NCI-H226 (cell line): ENCODE results near the gene PKD2L1.
"Not testable (repeated sequence)": the region's sequence is repeated elsewhere in the genome, so short reads cannot be mapped to it uniquely, and the experiment has no call there.

Experiments used
- DNase-seq: peaks from one replicate; pipeline ENCODE4 v3.0.0-alpha.2; 2015

PKD2L1 gene

DNA sequence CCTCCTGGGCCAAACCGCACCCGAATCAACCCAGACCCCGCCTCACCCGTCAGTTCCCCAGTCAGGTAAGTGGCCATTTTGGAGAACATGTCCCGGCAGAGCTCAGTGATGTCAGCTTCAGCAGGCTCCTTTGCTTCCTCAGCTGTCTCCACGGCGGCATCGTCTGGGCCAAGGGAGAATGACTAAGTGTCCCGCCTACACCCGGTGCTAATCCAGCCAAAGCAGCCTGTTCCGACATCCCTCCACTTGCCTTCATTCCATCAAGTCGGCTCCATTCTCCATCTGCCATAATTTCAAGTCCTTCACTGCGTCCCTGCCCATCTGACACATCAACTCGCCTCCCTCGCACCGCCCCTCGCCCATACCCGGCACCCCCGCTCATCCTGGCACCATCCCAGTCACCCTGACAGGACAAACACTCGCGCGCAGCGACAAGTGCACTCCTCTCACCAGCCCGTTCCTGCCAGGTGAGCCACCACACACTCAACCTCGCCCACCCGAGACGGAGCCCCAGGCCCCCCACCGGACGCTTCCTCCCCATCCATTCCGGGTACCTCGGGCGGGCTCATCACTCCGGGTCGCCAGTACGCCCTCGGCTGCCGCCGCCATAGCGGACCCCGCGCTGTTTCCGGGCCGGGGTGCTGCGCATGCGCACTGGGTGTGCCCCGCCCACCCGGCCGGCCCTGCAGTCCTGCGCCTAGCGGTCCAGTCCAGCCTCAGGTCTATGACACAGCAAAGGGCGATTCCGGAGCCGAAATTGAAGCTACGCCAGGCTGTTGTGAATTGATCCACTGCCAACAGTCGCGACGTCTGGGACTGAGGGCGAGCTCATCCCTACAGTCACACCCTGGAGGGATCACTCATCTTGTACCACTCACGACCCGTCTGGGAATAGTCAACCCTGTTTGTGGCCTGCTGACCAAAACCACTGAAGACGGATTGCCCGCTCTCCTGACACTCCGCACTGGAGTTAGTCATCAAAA lies 43.7 kb downstream of the PKD2L1 start, which contains the start of gene BLOC1S2:
TSS of gene BLOC1S2 (minus strand) at position 630 of the 983 bp plus-strand sequence. CDS start at position 609, 21 bp downstream.
- peak; percentile 85 for DNase-seq

DNA sequence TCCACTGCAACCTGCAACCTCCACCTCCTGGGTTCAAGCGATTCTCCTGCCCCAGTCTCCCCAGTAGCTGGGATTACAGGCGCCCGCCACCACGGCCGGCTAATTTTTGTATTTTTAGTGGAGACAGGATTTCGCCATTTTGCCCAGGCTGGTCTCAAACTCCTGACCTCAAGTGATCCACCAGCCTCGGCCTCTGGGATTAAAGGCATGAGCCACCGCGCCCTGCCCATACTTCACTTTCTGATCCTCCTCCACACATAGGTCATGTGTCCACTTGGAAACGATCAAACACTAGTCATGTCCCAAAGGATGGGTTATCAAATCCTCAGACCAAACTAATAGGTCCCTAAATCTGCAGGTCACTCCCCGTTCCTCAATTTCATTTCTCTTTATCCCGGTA lies 44.7 kb downstream of the PKD2L1 start:
- not testable (repeated sequence) for DNase-seq

GRCh38 chr10:100282907-100283306 lies 47.1 kb downstream of the PKD2L1 start:
- DNase-seq: no peak

DNA sequence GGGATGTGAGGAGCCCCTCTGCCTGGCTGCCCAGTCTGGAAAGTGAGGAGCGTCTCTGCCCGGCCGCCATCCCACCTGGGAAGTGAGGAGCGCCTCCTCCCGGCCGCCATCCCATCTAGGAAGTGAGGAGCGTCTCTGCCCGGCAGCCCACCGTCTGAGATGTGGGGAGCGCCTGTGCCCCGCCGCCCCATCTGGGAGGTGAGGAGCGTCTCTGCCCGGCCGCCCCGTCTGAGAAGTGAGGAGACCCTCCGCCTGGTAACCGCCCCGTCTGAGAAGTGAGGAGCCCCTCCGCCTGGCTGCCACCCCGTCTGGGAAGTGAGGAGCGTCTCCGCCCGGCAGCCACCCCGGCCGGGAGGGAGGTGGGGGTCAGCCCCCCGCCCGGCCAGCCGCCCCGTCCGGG lies 53.1 kb downstream of the PKD2L1 start:
- DNase-seq: not testable (repeated sequence)

DNA sequence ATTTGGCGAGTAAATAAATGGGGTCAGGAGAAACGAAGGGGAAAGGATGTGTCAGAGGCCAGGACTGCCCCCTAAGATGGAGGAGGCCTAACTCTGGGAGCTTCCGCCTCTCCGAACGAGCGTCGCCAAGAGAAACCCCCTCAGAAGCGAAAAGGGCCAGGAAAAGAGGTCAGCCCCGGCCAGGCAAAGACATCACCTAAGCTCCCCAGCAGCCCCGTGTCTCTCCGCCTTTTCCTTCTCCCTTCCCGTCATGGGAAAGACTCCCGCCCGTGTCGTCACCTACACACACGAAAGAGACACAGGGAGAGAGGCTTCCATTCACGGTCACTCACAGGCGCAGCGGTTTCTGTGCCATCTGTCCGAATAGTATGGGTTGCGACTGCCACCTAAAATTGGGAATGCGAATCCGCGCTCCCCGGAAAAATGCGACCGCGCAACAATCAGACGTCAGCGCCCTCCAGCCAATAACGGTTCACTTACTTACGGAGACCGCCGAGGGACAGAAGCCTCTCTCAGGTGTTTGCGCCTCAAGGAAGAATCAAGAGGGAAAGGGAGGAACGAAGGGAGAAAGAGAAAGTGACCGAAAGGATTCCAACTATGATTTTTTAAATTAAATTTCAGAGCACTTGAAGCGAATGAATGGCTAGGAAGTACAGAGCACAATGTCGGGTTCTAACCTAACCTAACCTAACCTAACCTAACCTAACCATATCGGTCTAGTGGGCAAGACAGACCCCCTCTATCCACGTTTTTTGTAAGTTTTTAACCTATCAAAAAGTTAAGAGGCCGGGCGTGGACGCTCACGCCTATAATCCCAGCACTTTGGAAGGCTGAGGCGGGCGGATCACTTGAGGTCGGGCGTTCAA lies 62.6 kb downstream of the PKD2L1 start, which contains the start of gene CWF19L1:
TSS of gene CWF19L1 (minus strand) at position 400 of the 866 bp plus-strand sequence. CDS start at position 355, 45 bp downstream.
- peak; percentile 79 for DNase-seq

- no peak for DNase-seq
Measured at GRCh38 chr10:100265821-100266485, 64.1 kb downstream of the PKD2L1 start.

GRCh38 chr10:100254191-100254590 lies 75.8 kb downstream of the PKD2L1 start:
- no peak for DNase-seq

DNA sequence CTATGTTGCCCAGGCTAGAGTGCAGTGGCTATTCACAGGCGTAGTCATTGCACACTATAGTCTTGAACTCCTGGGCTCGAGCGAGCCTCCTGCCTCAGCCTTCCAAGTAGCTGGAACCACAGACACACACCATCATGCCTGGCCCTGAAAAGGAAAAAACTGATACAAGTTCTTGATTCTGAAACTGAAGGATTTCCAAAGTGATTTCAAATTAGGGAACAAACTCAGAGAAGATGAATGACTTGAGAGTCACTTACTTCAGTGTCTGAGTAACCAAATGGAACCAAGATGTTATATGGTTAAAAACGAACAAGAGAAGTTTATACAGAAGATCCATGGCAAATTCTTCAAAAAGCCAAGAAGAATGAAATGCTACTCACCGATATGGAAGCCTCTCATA lies 77.0 kb downstream of the PKD2L1 start:
- DNase-seq: no peak

DNA sequence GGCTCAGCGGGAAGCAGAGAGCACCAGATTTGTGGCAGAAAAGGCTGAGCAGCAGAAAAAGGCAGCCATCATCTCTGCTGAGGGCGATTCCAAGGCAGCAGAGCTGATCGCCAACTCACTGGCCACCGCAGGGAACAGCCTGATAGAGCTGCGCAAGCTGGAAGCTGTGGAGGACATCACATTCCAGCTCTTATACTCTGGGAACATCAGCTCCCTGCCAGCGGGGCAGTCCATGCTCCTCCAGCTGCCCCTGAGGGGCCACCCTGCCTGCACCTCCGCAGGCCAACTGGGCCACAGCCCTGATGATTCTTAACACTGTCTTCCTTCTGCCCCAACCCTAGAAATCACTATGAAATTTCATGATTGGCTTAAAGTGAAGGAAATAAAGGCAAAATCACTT lies 81.2 kb downstream of the PKD2L1 start:
- DNase-seq: no peak

GRCh38 chr10:100245484-100246220 lies 84.4 kb downstream of the PKD2L1 start:
- DNase-seq: peak; percentile 41

DNA sequence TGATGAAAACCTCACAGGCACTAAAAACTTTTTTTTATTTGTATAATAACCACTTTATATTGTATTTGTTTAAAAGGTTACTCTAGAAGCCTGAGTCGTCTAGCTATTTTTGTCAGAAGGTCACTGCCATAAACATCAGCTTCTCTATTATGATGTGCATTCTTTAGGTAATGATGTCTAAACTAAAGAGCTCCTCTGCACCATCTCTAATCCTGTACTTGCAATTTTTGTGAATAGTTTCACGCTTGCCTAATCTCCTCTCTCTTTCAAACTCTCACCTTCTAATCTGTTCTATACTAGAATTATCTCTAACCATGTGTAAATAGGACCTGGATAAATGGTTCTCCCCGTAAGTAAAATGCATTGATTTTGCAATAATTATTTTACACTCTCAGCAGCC lies 90.2 kb downstream of the PKD2L1 start:
- DNase-seq: no peak

- no peak for DNase-seq
Measured at GRCh38 chr10:100238429-100238828, 91.6 kb downstream of the PKD2L1 start.
